Activated CD4-positive, CD25-positive, alpha-beta regulatory T cell treated with anti-CD3 and anti-CD28 coated beads, Interleukin-2, amount 50 U/mL, for 16 hours (primary cell): ENCODE results near the gene PTPDC1.

Experiments
- DNase-seq: peaks from one replicate; pipeline ENCODE4 v3.0.0-alpha.2; 2020; ENCODE audit warnings: low read depth, low spot score

PTPDC1 gene

GRCh38 chr9:94084314-94084713, at the start of gene PTPDC1:
Gene PTPDC1, plus strand, starts transcription at chr9:94084464. Its CDS starts 67 bp downstream, at chr9:94084531.
- DNase-seq: no peak

GRCh38 chr9:94034511-94034910, 49.8 kb upstream of the PTPDC1 start:
- no peak for DNase-seq

GRCh38 chr9:94039786-94040185, 44.5 kb upstream of the PTPDC1 start:
- no peak for DNase-seq

- DNase-seq: no peak
These were observed 41.5 kb upstream of the PTPDC1 start for GRCh38 chr9:94042516-94043360.

- no peak for DNase-seq
These were observed 29.5 kb upstream of the PTPDC1 start for GRCh38 chr9:94054716-94055115.

- DNase-seq: no peak
These were observed 27.8 kb upstream of the PTPDC1 start for GRCh38 chr9:94056442-94056974.

GRCh38 chr9:94057918-94058317, 26.3 kb upstream of the PTPDC1 start:
- no peak for DNase-seq

GRCh38 chr9:94061864-94062263, 22.4 kb upstream of the PTPDC1 start:
- DNase-seq: no peak

- peak; percentile 66 for DNase-seq
These were observed 18.7 kb upstream of the PTPDC1 start for GRCh38 chr9:94065535-94065961.

GRCh38 chr9:94068257-94068656, 16.0 kb upstream of the PTPDC1 start:
- DNase-seq: no peak

GRCh38 chr9:94076557-94076956, 7.7 kb upstream of the PTPDC1 start:
- DNase-seq: no peak

GRCh38 chr9:94078086-94078485, 6.2 kb upstream of the PTPDC1 start:
- DNase-seq: no peak

GRCh38 chr9:94079236-94079635, 5.0 kb upstream of the PTPDC1 start:
- DNase-seq: no peak

- no peak for DNase-seq
These were observed 4.0 kb upstream of the PTPDC1 start for GRCh38 chr9:94080249-94080648.

GRCh38 chr9:94081435-94081834, 2.8 kb upstream of the PTPDC1 start:
- no peak for DNase-seq

- no peak for DNase-seq
These were observed 2.3 kb upstream of the PTPDC1 start for GRCh38 chr9:94081864-94082463.

GRCh38 chr9:94082553-94082952, 1.7 kb upstream of the PTPDC1 start:
- DNase-seq: no peak

- no peak for DNase-seq
These were observed 1.3 kb upstream of the PTPDC1 start for GRCh38 chr9:94082956-94083355.

GRCh38 chr9:94083384-94083783, 880 bp upstream of the PTPDC1 start:
- DNase-seq: no peak

GRCh38 chr9:94085062-94085639, 887 bp downstream of the PTPDC1 start:
- DNase-seq: no peak

GRCh38 chr9:94086486-94087345, 2.5 kb downstream of the PTPDC1 start:
- DNase-seq: no peak
